GM12874 (cell line): ENCODE measurements around the gene FKBP1C.

Source experiments
- TF ChIP-seq, protein P1 (sequence below): IDR thresholded peaks from 2 replicates; pipeline ENCODE4 v1.5.1; 2011; ENCODE audit warnings: low read depth, mild to moderate bottlenecking, control low read depth, low read length, moderate library complexity; ENCODE audit not compliant: insufficient read depth

Gene FKBP1C

DNA sequence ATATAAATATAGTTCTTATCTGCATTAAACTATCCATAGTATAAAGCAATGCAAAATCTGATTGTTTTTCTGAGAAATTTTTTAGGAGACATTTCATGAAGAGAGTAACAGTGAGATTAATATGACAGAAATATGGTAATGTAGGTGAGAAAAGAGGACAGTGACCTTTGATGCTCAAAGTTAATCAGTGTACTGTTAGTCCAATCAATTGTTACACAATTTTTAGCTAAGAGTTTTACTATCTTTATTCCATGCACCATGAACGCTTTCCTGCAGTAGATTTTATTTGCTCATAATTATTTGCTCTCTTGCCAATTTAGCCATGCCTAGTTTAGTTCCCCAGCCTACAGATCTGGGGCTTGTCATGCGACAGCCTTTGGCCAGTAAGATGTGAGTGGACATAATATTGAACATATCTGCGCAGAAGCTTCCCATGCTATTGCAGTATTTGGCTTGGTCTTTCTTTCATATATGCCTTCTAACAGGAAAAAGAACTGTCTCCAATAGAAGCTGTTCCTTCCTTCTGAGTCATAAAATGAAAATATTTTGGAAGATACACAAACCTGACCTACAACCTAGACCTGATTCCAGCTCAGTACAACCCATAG lies 38.7 kb downstream of the FKBP1C start:
- TF ChIP-seq, protein P1, sequence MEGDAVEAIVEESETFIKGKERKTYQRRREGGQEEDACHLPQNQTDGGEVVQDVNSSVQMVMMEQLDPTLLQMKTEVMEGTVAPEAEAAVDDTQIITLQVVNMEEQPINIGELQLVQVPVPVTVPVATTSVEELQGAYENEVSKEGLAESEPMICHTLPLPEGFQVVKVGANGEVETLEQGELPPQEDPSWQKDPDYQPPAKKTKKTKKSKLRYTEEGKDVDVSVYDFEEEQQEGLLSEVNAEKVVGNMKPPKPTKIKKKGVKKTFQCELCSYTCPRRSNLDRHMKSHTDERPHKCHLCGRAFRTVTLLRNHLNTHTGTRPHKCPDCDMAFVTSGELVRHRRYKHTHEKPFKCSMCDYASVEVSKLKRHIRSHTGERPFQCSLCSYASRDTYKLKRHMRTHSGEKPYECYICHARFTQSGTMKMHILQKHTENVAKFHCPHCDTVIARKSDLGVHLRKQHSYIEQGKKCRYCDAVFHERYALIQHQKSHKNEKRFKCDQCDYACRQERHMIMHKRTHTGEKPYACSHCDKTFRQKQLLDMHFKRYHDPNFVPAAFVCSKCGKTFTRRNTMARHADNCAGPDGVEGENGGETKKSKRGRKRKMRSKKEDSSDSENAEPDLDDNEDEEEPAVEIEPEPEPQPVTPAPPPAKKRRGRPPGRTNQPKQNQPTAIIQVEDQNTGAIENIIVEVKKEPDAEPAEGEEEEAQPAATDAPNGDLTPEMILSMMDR = no peak

DNA sequence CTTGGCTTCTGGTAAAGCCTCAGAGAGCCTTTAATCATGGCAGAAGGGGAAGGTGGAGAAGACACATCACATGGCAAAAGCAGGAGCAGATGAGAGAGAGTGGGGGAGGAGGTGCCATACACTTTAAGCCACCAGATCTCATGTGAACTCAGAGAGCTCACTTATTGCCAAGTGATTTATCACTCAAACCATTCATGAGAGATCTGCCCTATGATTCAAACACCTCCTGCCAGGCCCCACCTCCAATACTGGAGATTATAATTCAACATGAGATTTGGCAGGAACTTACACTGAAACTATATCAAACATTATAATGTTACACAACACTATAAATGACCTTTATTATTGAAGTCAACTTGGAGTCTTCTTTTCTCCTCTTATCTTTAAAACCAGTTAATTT lies 47.9 kb downstream of the FKBP1C start:
- TF ChIP-seq, protein P1 = no peak

DNA sequence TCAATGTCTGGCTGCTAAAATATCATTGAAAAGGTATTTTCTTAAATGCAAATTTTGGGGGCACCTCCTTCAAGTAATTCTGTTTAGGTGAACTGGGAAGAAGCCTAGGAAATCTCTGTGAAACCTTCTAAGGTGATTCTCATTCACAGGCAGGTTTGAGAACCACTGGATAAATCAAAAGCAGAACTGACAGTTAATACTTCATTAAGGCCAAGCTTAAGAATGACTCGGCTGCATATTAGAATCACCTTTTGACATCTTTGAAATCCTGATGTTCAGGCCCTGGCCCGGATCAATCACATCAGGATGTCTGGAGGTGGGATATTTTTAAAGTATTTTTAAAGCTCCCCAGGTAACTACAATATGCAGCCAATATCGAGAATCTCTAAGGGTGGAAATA lies 50.6 kb downstream of the FKBP1C start:
- TF ChIP-seq, protein P1 = no peak
